Inflammatory macrophage (primary cell): ENCODE measurements around the gene KRT36.
A peak's percentile ranks its signal among the peaks of the same experiment; 100 is the strongest.

ENCODE experiments used
- DNase-seq, 2 donors: peaks; one replicate each; pipeline ENCODE4 v3.0.0-alpha.2; 2020 to 2022

Gene KRT36

DNA sequence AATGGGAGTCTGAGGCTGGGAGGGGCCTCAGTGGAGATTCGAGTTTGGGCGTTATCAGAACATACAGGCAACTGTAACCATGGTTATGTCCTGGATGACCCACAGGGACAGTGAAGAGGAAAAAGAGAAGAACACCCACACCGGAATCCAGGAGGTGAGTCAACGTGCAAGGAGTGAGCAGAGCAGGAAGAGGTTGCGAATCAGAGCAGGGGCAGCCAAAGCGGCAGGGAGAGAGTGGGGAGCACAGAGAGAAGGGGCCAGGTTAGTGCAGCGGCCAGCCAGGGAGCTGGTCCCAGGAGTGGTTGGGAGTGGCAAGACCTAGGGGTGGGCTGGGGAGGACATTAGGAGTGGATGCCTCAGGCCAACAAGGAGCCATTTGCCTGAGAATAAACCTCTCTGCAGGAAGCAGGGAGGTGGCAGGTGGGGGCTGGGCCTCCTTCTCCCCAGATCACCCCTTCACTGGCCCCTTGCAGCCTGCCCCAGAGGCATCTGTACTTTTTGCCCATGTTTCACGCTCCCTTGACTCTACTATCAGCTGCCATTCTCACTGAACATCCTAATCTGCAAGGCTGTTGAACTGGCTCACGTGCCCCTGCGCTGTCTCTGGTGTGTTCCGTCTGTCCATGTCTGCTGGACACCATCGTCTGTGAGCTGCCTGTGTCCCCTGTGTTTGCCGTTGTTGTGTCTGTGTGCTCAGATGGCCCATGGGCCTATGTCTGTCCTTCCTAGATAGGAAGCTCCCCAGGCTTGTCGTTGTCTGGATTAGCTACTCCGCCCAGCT lies 10.6 kb upstream of the KRT36 start:
- peak; percentile 28 to 53 for DNase-seq

DNA sequence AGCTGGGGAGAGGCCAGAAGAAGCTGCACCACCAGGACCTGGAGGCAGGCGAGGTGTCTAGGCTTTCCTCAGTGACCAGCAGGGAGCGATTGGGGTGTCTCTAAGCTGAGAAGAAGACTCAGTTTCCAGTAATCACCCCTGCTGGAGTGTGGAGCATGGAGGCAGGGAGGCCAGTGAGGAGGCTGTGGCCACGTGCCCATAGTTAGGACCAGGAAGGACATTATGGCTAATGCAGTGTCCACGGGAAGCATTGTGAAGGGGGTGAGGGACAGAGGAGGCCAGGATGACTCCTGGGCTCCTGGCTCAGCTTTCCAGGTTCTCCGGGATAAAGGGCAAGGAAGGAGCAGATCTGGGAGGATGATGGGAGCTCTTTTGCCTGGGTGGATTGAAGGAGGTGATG lies 10.0 kb upstream of the KRT36 start:
- no peak for DNase-seq

DNA sequence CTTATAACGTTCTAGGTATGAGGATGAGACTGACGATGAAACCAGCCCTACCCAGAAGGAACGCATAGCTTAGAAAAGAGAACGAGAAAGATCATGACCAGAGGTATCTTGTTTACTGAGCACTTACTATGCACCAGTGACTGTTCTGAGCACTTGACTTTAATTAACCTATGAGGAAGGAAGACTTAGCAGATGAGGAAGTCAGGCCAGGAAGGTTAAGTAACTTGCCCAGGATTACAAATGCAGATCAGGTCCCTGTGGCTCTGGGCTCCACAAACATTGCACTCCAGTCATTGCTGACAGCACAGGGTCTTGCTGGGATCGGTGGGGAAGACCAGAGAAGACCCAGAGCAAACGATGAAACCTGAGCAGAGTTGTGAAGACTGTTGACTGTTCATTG lies 8.6 kb upstream of the KRT36 start:
- DNase-seq: peak; percentile 82 to 86

DNA sequence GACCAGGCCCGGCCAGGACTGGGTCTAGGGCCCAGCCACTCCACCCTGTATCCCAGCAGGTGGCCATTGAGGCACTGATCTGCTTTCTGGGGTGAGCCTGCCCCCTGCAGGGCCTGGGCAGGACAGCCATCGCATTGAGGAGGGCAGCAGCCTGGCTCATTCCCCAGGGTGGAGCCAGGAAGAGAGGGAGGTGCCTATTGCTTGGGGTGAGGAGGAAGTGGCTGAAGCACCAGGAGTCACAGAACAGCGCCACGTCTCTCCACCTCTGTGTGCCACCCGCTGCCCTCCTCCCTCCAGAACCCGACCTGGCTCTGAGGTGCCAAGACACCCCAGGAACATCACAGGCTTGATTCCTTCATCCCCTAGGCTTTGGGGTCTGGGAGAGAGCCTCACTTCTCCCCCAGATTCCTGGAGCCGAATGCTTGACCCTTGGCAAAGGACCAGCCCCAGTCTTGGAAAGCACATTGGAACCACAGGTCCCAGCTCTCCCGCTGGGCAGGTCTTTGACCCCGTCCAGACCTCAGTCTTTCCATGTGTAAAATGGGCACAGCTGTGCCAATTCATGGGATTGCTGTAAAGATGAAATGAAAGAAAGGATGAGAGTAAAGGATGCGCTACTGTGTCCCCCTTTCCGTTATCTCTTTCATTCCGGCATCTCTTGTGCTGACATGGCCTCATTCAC lies 7.2 kb upstream of the KRT36 start:
- peak; percentile 89 to 91 for DNase-seq

DNA sequence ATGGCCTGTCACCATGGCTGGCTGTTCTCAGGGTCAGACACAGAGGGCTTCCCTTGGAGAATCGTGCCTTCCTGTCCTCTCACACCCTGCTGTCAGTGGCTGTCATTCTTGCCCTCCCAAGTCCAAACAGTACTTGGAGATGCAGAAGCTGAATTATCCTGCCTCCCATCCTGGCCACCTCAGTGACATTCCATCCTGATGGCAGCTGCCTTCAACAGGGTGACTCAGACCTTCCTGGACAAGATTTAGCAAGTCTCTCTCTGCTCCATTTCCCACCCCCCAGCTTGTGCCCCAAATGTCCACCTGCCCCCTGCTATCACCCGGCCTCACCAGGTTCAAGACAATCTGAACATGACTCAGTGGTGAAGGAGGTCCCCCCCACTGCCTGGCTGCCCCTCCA lies 4.8 kb upstream of the KRT36 start:
- no peak for DNase-seq

DNA sequence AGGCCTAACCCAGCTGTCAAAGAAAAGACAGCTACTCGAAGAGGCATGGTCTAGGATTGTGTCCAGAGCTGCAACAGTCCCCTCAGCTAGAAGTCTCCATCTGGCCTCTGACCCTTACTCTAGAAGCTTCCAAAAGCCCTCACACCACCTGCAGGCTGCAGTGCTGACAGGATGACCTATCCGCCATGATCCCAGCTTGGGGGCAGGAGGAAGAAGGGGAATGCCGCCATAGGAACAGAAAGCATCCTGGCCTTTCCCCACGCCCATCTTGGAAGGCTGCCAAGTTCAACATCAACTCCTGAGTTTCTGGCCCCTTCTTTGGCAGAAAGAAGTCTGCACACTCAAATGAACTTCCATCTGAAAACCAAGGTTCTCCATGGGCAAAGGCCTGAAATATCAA lies 3.1 kb upstream of the KRT36 start:
- DNase-seq: peak in 1 of 2 donors; percentile 13

DNA sequence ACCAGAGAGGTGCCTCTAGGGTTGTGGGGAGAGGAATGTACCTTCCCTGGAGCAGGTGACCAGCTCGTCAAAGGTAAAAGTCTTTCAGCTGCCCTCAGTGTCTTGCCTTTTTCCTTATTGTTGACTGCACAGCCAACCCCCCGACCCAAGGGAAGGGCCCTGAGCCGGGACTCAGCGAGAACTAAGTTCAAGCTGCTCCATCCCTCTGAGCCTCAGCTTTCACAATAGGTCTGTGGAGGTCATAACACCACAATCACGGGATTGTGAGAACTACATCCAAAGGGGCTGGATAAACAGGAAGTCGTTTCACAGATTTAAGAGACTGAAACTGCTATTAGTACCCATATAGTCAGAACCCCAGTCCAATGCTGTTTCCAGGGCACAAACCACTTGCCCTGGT lies 2.6 kb upstream of the KRT36 start:
- peak; percentile 85 to 90 for DNase-seq

DNA sequence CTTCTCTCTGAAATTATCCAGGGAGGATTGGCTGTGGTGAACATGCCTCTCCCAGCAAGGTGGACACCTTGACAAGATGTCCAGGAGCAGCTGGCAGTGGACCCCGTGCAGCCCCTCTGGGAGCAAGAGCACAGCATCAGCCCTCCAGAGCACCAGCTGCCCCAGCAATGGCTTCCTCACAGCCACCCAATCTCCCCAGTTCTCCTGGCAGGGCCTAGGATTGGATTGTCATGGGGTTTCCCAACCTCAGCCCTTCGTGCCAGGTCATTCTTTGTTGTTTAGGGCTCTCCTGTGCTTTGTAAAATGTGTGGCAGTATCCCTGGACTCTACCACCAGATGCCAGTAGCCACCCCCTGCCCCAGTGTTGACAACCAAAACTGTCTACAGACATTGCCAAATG lies 1.8 kb upstream of the KRT36 start:
- DNase-seq: no peak

DNA sequence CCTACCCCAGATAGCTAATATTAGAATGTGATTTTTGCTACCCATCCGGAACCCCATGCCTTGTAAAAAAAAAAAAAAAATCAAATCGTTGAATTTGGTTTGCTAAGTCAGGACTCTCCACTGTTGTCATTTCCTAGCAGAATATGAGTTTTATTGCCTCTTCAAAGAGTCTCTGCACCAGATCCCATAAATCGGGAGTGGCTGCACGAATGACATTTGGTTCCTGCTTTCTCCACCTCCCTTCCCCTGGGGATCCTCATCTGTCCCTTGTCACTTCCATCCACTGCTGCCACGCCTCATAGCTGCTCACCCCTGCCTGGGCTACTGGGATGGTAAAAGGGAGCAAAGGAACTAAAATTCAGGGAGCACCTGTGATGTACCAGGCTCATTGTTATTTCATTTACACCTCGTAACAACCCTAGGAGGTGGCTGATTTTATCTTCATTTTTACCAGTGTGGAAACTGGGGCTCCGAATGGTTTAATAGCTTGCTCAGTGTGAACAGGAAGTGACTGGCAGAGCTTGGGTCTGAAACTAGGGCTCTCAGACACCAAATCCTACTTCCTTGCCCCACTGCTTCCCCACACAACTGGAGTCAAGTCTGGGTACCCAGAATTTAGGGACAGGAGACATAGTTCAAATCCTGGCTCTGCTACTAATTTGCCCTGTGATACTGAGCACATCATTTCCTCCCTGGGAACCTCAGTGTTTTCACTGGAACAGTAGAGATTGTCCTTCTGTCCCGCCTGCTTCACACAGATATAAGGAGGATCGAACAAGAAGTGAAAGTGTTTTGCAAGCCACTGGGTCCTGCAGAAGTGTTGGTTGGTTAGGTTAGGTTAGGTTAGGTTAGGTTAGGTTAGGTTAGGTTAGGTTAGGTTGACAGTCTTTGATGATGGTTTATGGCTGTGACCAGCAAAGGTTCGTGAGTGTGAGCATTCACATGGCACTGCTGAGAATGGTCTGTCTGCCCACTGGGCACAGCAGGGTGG lies 585 bp upstream of the KRT36 start:
- DNase-seq: peak; percentile 38 to 42

DNA sequence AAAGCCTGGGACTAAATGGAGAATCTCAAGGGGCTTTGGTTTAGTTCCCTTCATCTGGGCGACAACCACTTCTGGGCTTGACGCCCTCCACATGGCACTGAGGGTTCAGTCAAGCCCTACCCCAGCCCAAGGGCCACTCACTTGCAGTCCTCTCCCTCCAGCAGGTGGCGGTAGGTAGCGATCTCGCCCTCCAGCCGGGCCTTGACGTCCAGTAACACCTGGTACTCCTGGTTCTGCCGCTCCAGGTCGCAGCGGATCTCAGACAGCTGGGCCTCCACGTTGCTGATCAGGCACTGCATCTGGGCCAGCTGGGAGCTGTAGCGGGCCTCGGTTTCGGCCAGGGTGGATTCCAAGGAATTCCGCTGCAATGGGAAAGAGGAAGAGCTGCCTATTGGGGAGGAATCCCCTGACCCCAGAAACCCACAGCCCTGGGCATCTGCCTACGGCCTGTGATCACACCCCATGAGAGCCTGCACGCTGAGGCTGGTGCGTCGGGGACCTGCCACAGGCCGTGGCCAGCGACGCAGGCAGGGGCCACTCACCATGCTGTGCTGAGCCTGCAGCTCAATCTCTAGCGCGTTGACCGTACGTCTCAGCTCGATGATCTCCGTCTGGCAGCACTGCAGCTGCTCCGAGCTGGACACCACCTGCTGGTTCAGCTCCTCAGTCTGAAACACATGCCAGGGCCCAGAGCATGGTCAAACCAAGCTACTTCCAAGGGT lies 2.7 kb downstream of the KRT36 start:
- DNase-seq: peak; percentile 43 to 45

DNA sequence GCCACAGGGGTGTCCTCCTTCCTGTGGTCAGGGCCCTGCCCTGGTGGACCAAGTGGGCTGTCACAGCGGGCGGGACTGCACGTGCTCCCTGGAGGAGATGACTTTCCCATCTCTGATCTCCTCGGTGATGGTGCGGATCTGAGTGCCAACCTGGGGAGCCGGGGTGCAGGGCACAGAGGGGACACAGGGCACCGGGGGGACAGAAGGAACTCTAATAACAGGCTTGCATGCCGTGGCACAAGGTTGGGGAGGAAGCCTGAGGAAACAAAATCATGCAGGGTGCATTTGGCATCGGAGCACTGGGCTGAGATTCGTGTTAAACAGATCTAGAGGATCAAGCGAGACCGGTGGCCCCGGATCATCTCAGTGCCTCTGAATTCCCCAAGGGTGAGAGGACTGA lies 3.4 kb downstream of the KRT36 start:
- DNase-seq: no peak

DNA sequence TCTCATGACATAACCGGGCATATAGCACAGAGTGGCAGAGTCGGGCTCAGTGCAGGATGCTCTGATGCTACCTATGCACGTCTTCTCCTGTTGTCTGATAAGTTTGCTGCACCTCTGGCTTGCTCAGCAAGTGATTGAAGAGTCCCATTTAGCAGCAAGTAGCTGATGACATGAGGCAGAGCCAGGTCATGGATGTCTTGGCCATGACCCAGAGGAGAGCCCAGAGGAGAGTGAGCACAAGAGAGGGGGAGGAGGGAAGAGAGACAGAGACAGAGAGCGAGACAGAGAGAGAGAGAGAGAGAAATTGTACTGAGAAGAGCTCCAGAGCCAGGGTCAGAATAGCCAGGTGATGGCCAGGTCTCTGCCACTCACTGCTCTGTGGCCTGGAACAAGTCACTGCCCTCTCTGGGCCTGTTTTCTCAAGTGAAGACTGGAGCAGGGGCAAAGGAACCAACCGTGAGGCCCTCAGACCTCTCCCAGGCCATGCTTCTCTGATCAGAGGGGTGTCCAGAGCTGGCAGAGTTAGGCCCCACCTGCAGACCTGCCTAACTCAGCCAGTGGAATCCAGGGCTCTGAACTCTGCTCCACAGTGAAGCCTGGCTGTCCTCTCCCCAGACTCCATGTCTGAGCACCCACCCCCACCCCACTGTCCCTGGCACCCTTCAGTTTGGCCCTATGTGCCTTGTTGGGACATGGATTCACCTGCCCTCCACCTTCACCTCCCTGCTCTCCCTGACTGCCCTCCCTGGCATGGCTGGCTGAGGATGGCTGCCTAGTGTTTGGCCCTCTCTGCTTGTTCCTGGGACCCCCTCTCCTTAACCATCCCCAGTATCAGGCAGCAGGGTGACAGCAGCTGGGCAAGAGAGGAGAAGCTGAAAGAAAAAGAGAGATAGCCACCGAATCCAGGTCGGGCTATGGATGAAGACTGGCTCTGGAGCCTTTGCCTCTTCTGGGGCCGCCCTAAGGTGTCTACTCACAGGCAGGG lies 4.5 kb downstream of the KRT36 start:
- no peak for DNase-seq

DNA sequence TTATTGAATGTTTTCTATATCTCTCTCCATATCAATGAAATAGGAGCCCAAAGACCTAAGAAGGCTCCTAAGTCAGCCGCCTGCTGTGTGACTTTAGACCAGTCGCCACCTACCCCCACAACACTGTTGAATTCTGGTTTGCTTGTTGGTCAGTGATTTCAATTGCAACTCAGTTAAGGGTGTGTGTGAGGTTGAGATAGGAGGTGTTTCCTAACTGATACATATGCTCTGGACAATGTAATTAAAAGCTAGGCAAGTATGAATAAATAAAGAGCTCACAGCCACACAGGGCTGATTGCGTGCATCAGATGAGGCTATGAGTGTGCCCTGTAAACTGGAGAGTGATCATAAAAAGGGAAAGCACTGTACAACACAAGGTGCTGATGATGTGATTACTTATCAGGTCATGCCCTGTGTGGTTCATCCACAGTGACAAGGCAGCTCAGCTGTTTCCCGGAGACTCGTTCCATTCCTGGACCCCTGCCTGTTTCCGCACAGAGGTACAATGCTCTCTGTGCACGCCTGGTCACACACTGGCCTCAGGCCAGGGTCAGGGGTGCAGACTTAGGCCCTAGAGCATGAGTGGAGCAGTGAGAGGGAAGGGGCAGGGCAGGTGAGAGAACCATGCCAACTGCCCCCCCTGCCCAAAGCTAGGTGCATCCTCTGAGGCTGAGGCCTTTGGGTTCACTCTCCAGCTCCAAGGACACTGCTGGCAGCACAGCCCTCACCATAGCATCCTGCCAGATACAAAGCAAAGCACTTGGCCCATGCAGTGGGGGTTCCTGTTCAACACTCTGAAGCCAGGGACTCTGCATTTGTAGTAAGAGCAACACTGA lies 5.5 kb downstream of the KRT36 start:
- no peak for DNase-seq

DNA sequence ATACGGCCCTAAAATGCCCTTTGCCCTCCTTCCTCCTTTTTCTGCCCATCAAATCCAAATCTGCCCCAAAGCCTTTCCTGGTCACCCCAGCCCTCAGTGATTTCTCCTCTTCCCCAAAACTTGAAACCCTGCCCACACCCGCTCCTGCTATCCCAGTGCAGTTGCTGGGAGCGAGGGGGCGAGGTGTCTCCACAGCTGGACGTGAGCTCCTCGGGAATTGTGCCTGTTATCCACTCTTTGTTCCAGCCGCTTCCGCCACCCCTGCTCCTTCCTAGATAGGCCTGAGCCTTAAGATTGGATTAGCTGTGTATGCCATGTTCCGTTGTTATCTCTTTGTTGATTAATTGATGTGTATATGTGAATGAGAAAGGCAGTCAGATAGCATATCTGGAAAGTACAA lies 6.2 kb downstream of the KRT36 start:
- DNase-seq: no peak

DNA sequence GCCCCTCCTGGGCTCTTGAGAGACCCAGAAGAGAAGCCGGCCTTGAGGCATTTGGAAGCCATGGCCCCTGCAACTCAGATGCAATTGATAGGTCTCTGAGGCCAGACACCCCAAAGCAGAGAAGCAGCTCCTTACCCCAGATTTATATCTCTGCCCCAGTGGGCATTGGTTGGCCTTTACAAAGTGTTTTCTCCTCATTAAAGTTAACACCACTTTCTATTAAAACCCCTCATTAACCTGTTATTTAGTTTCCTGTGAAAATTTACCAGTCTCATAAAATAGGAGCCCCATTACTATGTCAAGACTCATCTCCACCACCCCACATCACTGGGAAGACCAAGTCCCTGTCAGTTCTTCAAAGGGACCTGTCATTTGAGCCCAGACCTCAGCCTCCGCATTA lies 8.7 kb downstream of the KRT36 start, which contains the start of gene KRT35:
TSS of gene KRT35 (minus strand) at position 116 of the 400 bp plus-strand sequence. CDS start at position 62, 54 bp downstream.
- DNase-seq: no peak

DNA sequence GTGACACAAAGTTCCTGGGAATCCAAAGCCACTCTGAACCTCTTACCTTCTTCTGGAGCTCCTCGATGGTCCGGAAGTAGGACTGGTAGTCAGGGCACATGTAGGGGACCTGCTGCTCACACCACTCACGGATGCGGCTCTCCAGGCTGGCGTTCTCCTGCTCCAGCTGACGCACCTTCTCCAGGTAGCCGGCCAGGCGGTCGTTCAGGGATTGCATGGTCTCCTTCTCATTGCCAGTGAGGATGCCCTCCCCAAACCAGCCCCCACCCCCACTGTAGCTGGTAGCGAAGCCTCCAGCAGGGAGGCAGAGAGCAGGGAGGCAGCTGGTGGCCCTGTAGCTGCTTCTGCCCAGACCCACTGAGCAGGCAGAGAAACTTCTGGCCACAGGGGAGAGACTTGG lies 9.1 kb downstream of the KRT36 start:
- no peak for DNase-seq

DNA sequence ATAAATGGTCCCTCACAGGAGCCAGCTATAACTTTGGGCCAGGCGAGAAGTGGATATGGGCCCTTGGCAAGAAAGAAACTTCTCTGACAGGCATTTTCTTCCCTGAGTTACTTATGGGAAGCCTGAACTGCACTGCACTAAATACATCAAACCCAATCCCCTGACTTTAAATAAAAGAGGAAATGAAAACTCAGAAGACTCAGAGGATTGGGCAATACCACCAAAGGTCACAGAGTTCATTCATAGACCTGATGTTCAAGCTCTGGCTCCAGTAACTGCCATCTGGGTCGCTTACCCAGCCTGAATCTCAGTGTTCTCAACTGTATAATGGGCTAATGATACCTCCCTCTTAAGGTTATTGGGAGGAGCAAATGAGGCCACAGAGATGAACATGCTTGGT lies 9.6 kb downstream of the KRT36 start:
- DNase-seq: peak in 1 of 2 donors; percentile 21

DNA sequence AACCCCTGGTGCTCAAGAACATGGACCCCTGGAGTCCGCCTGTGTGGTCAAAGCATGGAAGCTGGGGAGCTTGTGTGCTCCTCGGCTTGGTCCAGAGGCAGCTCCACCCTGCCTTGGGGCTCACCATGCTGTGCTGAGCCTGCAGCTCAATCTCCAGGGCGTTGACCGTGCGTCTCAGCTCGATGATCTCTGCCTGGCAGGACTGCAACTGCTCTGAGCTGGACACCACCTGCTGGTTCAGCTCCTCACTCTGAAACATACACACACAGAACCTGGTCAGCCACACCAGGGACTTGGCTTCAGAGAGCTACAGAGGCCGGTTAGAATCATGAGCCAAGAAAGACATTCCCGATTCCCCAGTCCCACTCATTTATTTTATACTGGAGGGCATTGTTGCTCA lies 11.5 kb downstream of the KRT36 start:
- DNase-seq: no peak

DNA sequence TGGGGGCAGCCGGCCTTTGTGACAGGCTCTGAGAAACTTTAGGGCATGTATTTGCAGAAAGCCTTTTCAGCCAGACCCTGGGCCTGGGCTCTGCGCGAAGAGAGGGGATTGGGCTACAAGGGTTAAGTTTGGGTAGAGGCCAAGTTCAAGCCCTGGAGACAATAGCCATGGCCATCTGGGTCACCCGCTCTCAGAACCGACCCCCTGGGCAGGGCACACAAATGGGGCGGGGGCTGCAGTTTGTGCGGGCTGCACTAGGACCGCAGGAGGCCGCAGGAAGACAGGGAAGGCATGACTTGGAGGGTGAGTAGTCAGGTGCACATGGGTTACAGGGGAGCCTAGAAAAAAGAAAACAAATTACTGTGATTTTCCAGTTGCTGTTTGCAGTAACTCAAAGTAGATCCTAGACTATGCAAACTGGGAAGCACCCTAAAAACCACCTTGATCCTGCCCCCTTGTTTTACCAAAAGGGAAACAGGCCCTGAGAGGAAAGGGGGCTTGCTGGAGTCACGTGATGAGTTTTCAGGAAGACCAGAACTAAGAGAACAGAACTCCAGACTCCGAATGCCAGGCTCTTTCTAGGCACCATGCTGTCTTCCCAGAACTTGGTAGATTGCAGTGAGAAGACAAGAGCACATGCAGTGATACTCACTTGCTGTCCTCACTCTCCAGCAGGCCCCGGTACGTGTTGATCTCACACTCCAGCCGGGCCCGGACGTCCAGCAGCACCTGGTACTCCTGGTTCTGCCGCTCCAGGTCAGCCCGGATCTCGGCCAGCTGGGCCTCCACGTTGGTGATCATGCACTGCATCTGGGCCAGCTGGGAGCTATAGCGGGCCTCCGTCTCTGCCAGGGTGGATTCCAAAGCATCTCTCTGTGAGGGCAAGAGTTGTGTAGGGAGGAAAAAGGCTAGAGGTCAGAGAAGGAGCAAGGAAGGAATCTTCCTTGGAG lies 12.6 kb downstream of the KRT36 start:
- DNase-seq: no peak
